ENCODE measurements around the gene CDKN2AIPNL.

Gene CDKN2AIPNL

DNA sequence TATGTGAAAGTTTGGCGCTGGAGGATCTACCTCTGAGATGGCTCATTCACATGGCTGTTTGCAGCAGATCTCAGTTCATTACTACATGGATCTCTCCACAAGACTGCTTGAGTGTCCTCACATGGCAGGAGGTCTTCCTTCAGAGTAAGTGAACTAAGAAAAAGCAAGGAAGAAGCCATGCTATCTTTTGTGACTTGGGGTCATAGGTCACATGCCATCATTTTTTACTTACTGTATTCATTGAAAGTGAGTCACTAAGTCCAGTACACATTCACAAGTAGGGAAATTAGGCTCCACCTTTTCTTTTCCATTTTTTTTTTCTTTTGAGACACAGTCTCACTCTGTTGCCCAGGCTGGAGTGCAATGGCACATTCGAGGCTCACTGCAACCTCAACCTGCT is 8.7 kb upstream of the CDKN2AIPNL start:
- H3K4me3 ChIP-seq (ENCODE audit: low read depth, low read length) = no peak overlapping the region
- TF ChIP-seq, protein P1, sequence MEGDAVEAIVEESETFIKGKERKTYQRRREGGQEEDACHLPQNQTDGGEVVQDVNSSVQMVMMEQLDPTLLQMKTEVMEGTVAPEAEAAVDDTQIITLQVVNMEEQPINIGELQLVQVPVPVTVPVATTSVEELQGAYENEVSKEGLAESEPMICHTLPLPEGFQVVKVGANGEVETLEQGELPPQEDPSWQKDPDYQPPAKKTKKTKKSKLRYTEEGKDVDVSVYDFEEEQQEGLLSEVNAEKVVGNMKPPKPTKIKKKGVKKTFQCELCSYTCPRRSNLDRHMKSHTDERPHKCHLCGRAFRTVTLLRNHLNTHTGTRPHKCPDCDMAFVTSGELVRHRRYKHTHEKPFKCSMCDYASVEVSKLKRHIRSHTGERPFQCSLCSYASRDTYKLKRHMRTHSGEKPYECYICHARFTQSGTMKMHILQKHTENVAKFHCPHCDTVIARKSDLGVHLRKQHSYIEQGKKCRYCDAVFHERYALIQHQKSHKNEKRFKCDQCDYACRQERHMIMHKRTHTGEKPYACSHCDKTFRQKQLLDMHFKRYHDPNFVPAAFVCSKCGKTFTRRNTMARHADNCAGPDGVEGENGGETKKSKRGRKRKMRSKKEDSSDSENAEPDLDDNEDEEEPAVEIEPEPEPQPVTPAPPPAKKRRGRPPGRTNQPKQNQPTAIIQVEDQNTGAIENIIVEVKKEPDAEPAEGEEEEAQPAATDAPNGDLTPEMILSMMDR (IDR thresholded peaks at IDR 0.05; ENCODE audit: insufficient read depth, low read depth, low read length, missing control alignments) = no peak
- no peak for DNase-seq (ENCODE audit: low read depth)

DNA sequence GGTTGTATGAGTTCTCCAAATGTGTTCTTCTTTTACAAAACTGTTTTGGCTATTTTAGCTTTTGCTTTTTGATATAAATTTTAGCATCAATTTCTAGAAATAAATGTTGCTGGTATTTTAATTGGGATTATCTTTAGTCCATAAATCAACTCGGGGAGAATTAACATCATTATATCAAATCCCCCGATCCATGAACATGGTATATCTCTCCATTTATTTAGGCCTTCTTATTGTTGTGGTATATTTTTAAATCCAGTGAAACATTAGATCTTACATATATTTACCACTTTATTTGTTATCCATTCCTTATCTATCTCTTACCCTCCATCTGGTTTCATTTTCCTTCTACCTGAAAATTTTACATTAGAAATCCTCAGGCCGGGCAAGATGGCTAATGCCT is 7.3 kb upstream of the CDKN2AIPNL start:
- no peak overlapping the region for H3K4me3 ChIP-seq (ENCODE audit: low read depth, low read length)
- TF ChIP-seq, protein P1 (IDR thresholded peaks at IDR 0.05; ENCODE audit: insufficient read depth, low read depth, low read length, missing control alignments) = no peak
- no peak for DNase-seq (ENCODE audit: low read depth)

DNA sequence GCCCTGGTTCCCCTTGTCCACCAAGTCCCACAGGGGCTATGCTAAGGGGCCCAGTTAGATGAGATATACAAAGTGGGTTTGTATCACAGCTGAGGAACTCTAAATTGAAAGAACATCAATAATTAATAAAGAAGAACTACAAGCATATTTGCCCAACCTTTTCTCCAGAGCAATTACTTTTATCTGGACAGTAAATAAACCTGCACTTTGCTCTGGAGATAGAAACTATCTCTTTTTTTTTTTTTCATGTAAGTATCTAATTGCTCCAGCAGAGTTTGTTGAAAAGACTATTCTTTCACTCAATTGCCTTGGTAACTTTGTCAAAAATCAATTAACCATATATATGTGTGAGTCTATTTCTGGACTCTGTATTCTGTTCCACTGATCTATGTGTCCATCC is 6.0 kb upstream of the CDKN2AIPNL start:
- TF ChIP-seq, protein P1 (IDR thresholded peaks at IDR 0.05; ENCODE audit: insufficient read depth, low read depth, low read length, missing control alignments) = no peak
- no peak overlapping the region for H3K4me3 ChIP-seq (ENCODE audit: low read depth, low read length)
- DNase-seq (ENCODE audit: low read depth) = no peak

DNA sequence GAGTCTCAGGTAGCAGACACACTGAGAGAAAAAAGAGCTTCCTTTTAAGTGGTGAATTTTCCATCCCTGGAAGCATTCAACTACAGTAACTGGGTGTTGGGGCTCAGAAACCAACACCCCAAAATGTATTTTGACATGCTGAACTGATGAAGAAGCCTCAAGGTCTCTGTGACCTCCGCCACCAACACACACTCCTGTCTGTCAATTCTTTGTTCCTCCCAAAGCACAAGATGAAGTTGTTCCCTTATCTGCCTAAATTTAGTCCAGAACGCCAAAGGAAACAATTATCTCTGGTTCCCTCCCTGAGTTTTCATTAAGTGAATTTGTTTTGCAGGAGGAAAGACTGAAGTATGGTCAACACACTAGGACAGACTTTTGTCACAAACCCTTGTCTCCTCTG is 1.4 kb upstream of the CDKN2AIPNL start:
- H3K4me3 ChIP-seq (ENCODE audit: low read depth, low read length) = no peak overlapping the region
- DNase-seq (ENCODE audit: low read depth) = no peak
- TF ChIP-seq, protein P1 (IDR thresholded peaks at IDR 0.05; ENCODE audit: insufficient read depth, low read depth, low read length, missing control alignments) = no peak

DNA sequence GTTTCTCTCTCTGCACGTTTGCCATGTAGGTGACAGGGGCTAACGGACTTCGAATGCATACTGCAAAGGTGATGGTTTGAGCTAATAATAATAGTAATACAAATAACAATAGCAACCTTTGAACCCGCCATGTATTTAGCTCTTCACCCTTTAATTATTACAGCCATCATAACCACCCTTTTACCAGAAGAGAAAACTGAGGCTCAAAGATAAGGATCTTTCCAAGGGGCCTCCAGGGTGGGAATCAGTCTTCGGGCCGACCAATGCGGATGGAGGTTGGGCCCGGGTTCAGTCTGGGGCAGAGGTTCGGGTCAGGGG is 494 bp downstream of the CDKN2AIPNL start:
- TF ChIP-seq, protein P1 (IDR thresholded peaks at IDR 0.05; ENCODE audit: insufficient read depth, low read depth, low read length, missing control alignments) = no peak
- no peak for DNase-seq (ENCODE audit: low read depth)
- peak overlapping the region; percentile 98 for H3K4me3 ChIP-seq (ENCODE audit: low read depth, low read length)

DNA sequence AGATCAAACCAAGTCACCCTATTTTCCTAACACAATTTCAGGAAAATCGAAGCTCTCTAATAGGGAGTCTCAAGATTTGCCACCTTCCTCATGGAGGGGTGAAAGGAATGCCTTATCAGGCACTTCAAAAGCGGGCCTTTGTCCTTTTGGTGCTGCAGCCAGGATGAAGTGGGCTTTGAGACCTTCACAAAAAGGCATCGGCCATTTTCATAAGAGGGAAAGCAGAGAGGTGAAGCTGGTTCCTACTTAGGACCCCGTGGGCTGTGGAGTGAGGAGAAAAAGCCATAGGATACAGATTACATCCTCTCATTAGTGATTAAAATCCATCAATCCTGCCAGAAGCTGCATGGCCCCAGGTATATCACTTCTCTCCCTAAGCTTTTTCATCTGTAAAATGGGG is 859 bp downstream of the CDKN2AIPNL start:
- no peak for DNase-seq (ENCODE audit: low read depth)
- TF ChIP-seq, protein P1 (IDR thresholded peaks at IDR 0.05; ENCODE audit: insufficient read depth, low read depth, low read length, missing control alignments) = no peak

DNA sequence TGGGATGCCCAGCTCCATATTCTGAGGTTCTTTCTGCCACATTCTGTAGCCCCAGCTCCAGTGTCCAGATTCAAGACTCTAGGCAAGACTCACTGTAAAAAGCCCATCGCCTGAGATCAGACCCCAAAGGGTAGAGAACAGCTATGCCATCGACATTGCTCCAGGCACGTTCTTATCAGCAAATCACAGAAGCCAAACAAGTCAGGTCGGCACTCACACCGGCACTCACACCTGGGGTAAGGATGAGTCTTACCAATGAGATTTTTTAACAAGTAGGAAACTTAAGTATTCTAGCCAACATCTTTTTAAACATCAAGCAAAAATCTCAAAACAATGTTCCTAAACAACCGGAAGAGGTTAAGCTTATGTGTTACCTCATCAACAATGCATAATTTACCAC is 2.4 kb downstream of the CDKN2AIPNL start:
- TF ChIP-seq, protein P1 (IDR thresholded peaks at IDR 0.05; ENCODE audit: insufficient read depth, low read depth, low read length, missing control alignments) = no peak
- H3K4me3 ChIP-seq (ENCODE audit: low read depth, low read length) = no peak overlapping the region
- no peak for DNase-seq (ENCODE audit: low read depth)

More for the DNA sequence above, 859 bp downstream of the CDKN2AIPNL start:
- H3K4me3 ChIP-seq (ENCODE audit: low read depth, low read length) = peak overlapping the region; percentile 98
